Lower lobe of right lung (tissue), 2 donors: Measurements from ENCODE around the gene EPB41L4A. TPM values are rescaled to one million over a fixed set of nuclear protein-coding genes. Genes with fewer than 3 reads are reported as not detected.
A peak's percentile ranks its signal among the peaks of the same experiment; 100 is the strongest.
"Not testable (repeated sequence)": the region's sequence is repeated elsewhere in the genome, so short reads cannot be mapped to it uniquely, and the experiment has no call there.

Experiments
- ATAC-seq, 2 donors: fragments of 200-7000 bp; cut with Tn5 transposase; one replicate each; pipeline ENCODE4 v1.9.1; 2020 to 2022; ENCODE audit warnings: mild to moderate bottlenecking in 2 of 2, moderate library complexity in 2 of 2
- DNase-seq: peaks from one replicate; pipeline ENCODE4 v3.0.0-alpha.2; 2020
- H3K27ac ChIP-seq: fragments of 200-600 bp; one replicate; pipeline ENCODE4 v1.8.0; 2022
- H3K27me3 ChIP-seq: fragments of 200-600 bp; one replicate; pipeline ENCODE4 v1.8.0; 2022; ENCODE audit warnings: low read depth
- H3K36me3 ChIP-seq: fragments of 200-600 bp; one replicate; pipeline ENCODE4 v1.8.0; 2022; ENCODE audit warnings: mild to moderate bottlenecking
- H3K4me1 ChIP-seq: fragments of 200-600 bp; one replicate; pipeline ENCODE4 v1.8.0; 2022
- H3K4me3 ChIP-seq: fragments of 200-600 bp; one replicate; pipeline ENCODE4 v1.8.0; 2022; ENCODE audit warnings: mild to moderate bottlenecking
- H3K9me3 ChIP-seq: fragments of 200-600 bp; one replicate; pipeline ENCODE4 v1.8.0; 2022
- intact Hi-C: fragments of 100-400 bp; cut with DNase I; formaldehyde crosslinking; loops from one replicate; pipeline ENCODE4 v1.11.0; 2022
- total RNA-seq: library from RNA; stranded (reverse); fragmentation: NEBNext Ultra II Directional; extraction: Animal tissue kit (Norgen Biotek cat#: 25700); gene quantifications from one replicate; pipeline ENCODE4 v1.2.1, GENCODE V29; 2021
- TF ChIP-seq, protein P1 (sequence below): fragments of 200-600 bp; IDR thresholded peaks from one replicate; pipeline ENCODE4 v1.8.0; 2022; ENCODE audit warnings: antibody characterized with exemption, mild to moderate bottlenecking
- donor health status: DM: no; HTN: yes; CAD: no; lungs with severe emphysema.

The EPB41L4A gene
- total RNA-seq, 1 donor from 2014 or later, result 44.8 TPM

- ATAC-seq (no peak), DNase-seq (no peak)
- no peaks in the 10 kb centered on the region for H3K4me1 ChIP-seq
- intact Hi-C loops, result no loop called here
- H3K4me3 ChIP-seq, result no peak overlapping the region
- TF ChIP-seq, protein P1, sequence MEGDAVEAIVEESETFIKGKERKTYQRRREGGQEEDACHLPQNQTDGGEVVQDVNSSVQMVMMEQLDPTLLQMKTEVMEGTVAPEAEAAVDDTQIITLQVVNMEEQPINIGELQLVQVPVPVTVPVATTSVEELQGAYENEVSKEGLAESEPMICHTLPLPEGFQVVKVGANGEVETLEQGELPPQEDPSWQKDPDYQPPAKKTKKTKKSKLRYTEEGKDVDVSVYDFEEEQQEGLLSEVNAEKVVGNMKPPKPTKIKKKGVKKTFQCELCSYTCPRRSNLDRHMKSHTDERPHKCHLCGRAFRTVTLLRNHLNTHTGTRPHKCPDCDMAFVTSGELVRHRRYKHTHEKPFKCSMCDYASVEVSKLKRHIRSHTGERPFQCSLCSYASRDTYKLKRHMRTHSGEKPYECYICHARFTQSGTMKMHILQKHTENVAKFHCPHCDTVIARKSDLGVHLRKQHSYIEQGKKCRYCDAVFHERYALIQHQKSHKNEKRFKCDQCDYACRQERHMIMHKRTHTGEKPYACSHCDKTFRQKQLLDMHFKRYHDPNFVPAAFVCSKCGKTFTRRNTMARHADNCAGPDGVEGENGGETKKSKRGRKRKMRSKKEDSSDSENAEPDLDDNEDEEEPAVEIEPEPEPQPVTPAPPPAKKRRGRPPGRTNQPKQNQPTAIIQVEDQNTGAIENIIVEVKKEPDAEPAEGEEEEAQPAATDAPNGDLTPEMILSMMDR, result no peak
- no peaks in the 10 kb centered on the region for H3K27me3 ChIP-seq
- H3K9me3 ChIP-seq, result no peaks in the 10 kb centered on the region
- no peak overlapping the region for H3K27ac ChIP-seq
- no peaks in the 10 kb centered on the region for H3K36me3 ChIP-seq
Measured at GRCh38 chr5:112440031-112440430, 21.0 kb upstream of the EPB41L4A start.

GRCh38 chr5:112436144-112436543, 17.1 kb upstream of the EPB41L4A start:
- Histone ChIP-seq H3K27ac (no peak overlapping the region), H3K36me3 (no peaks in the 10 kb centered on the region), H3K9me3 (no peaks in the 10 kb centered on the region), H3K4me3 (no peak overlapping the region), H3K4me1 (no peaks in the 10 kb centered on the region), H3K27me3 (no peaks in the 10 kb centered on the region)
- ATAC-seq (no peak), DNase-seq (no peak)
- TF ChIP-seq, protein P1, result no peak
- intact Hi-C loops, result no loop called here

DNA sequence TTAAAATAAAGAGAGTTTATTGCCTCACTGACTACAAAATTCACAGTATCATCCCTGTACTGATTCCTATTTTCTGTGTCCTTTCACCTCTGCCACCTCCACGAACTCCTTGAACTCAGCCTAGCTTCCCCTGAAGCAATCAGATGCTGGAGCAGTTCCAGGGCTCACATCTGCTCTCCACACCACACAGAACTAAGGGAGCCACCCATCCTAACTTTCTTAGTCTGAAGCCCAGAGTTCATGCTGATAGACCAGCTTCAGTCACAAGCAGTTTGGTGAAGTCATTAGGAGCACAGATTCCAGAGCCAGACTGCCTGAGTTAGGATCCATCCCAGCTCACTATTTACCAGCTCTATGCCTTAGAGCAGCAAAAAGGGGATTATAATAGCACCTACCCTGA, 15.6 kb upstream of the EPB41L4A start:
- TF ChIP-seq, protein P1, result no peak
- DNase-seq (no peak), ATAC-seq (no peak)
- Histone ChIP-seq H3K4me3 (no peak overlapping the region), H3K27ac (no peak overlapping the region), H3K4me1 (no peaks in the 10 kb centered on the region), H3K9me3 (no peaks in the 10 kb centered on the region), H3K27me3 (no peaks in the 10 kb centered on the region), H3K36me3 (no peaks in the 10 kb centered on the region)
- intact Hi-C loops, result no loop called here

DNA sequence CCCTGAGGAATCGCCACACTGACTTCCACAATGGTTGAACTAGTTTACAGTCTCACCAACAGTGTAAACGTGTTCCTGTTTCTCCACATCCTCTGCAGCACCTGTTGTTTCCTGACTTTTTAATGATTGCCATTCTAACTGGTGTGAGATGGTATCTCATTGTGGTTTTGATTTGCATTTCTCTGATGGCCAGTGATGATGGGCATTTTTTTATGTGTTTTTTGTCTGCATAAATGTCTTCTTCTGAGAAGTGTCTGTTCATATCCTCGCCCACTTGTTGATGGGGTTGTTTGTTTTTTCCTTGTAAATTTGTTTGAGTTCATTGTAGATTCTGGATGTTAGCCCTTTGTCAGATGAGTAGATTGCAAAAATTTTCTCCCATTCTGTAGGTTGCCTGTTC, 7.1 kb upstream of the EPB41L4A start:
- H3K36me3 ChIP-seq, intact Hi-C loops, H3K9me3 ChIP-seq, DNase-seq, ATAC-seq, H3K4me3 ChIP-seq, H3K4me1 ChIP-seq, H3K27ac ChIP-seq, H3K27me3 ChIP-seq: not testable (repeated sequence)

DNA sequence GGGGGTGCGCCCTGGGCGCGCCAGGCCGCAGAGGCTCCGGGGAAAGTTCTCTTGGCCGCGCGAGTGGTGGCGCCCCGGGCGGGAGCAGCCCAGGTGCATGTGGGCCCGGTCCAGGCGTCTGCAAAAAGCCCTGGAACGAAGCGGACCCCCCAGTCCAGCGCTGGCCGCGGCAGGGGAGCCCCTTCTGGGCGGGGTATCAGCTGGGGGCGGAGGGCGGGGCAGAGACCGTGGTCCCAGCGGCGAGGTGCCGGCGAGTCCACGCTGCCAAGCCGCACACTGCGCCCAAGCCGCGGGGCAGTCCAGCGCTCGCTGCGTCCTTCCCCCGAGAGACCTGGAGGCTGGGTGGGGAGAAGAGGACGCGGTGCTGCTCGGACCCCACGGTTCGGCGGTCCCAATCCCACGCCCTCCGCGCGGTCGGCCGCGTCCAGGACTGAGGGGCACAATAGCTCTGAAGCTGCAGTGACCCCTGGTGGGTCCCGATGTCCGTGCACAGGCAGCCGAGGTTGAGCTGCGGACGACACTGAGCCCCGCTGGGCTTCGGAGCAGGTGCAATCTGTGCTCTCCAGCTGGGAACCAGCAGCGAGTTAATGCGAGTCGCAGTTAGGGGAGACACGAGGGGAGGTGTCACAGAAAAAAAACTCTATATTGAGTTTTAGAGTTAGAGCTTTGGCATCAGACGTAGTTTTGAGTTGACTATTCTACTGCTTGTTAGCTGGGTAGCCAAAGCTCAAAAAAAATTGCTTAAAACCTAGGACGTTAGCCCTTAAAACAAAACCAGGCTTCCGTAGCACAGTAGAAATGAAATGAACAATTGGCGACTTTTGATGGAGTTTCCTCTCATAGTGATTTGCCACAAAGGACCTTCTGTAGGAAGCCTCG, 1.1 kb upstream of the EPB41L4A start:
- Histone ChIP-seq H3K4me3 (peak overlapping the region; percentile 85), H3K27ac (peak overlapping the region; percentile 87), H3K36me3 (no peaks in the 10 kb centered on the region), H3K9me3 (no peaks in the 10 kb centered on the region), H3K27me3 (peaks cover 7% of the 10 kb centered on the region), H3K4me1 (peaks cover 10% of the 10 kb centered on the region)
- intact Hi-C loops, result no loop called here
- TF ChIP-seq, protein P1, result peak; percentile 91
- ATAC-seq (peak; percentile 94 to 96), DNase-seq (peak; percentile 88)

DNA sequence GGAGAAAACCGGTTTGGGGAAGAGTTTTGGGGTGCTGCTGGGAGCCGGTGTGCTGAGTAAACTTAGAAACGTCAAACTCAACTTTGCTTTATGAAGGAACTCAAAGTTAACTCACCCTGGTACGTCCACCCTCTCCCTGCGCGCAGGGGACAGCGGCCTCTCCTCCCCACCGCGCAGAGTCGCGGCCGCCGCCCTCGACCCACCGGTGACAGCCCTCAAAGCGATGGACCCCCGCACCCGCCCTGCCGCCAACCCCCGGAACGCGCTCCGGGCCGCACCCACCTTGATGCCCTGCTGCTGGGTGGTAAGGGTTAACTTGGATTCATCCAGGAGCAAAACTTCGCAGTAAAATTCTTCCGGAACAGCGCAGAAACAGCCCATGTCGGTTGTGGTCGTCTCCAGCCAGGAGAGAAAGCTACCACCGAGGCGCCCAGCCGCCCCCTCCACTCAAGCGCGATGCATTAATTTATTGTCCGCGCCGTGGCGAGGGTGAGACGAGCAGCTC, 366 bp downstream of the EPB41L4A start:
- ATAC-seq, result peak; percentile 1 to 3
- no peaks in the 10 kb centered on the region for H3K9me3 ChIP-seq
- H3K27me3 ChIP-seq, result peaks cover 7% of the 10 kb centered on the region
- TF ChIP-seq, protein P1, result no peak
- H3K27ac ChIP-seq, result peak overlapping the region; percentile 87
- H3K4me1 ChIP-seq, result peaks cover 10% of the 10 kb centered on the region
- intact Hi-C loops, result no loop called here
- H3K36me3 ChIP-seq, result no peaks in the 10 kb centered on the region
- peak overlapping the region; percentile 85 for H3K4me3 ChIP-seq
- DNase-seq, result no peak
